Ascending aorta (tissue), 2 donors: ENCODE results near the gene SFXN4. TPM values are rescaled to one million over a fixed set of nuclear protein-coding genes. Genes with fewer than 3 reads are reported as not detected.
"Not testable (repeated sequence)": the region's sequence is repeated elsewhere in the genome, so short reads cannot be mapped to it uniquely, and the experiment has no call there.

Source experiments
- DNase-seq, 2 donors: peaks; one replicate each; pipeline ENCODE4 v3.0.0-alpha.2; 2019; ENCODE audit warnings: low spot score in 2 of 2
- H3K27ac ChIP-seq, 2 donors: fragments of 200-600 bp; sonication (generic); one replicate each; pipeline ENCODE4 v1.5.1; 2016 to 2017; ENCODE audit warnings: mild to moderate bottlenecking in 1 of 2
- H3K27me3 ChIP-seq: fragments of 200-600 bp; sonication (generic); one replicate; pipeline ENCODE4 v1.5.1; 2017
- H3K36me3 ChIP-seq, 2 donors: fragments of 200-600 bp; sonication (generic); one replicate each; pipeline ENCODE4 v1.5.1; 2016
- H3K4me1 ChIP-seq, 2 donors: fragments of 200-600 bp; sonication (generic); one replicate each; pipeline ENCODE4 v1.5.1; 2016 to 2017; ENCODE audit warnings: mild to moderate bottlenecking in 1 of 2
- H3K4me3 ChIP-seq, 2 donors: fragments of 200-600 bp; sonication (generic); one replicate each; pipeline ENCODE4 v1.5.1; 2016 to 2017; ENCODE audit warnings: mild to moderate bottlenecking in 1 of 2
- H3K9me3 ChIP-seq, 2 donors: fragments of 200-600 bp; sonication (generic); one replicate each; pipeline ENCODE4 v1.5.1; 2016
- intact Hi-C: fragments of 100-400 bp; cut with DNase I; formaldehyde crosslinking; loops from one replicate; pipeline ENCODE4 v1.15.1; 2023
- total RNA-seq: library from RNA; depleted of rRNA; stranded (reverse); fragments of >200 nt; gene quantifications from one replicate; pipeline ENCODE4 v1.1.0, GENCODE V29; 2016
- TF ChIP-seq, protein P1 (sequence below), 3 experiments: fragments of 200-600 bp in 2 of 3; fragments of 450-650 bp in 1 of 3; sonication (generic) in 2 of 3; IDR thresholded peaks; one replicate each; pipeline ENCODE4 v1.5.1; 2016 to 2019; ENCODE audit warnings: antibody characterized with exemption in 3 of 3, mild to moderate bottlenecking in 1 of 3, moderate library complexity in 1 of 3

SFXN4 gene
- total RNA-seq, 1 donor from 2014 or later: 13.7 TPM

DNA sequence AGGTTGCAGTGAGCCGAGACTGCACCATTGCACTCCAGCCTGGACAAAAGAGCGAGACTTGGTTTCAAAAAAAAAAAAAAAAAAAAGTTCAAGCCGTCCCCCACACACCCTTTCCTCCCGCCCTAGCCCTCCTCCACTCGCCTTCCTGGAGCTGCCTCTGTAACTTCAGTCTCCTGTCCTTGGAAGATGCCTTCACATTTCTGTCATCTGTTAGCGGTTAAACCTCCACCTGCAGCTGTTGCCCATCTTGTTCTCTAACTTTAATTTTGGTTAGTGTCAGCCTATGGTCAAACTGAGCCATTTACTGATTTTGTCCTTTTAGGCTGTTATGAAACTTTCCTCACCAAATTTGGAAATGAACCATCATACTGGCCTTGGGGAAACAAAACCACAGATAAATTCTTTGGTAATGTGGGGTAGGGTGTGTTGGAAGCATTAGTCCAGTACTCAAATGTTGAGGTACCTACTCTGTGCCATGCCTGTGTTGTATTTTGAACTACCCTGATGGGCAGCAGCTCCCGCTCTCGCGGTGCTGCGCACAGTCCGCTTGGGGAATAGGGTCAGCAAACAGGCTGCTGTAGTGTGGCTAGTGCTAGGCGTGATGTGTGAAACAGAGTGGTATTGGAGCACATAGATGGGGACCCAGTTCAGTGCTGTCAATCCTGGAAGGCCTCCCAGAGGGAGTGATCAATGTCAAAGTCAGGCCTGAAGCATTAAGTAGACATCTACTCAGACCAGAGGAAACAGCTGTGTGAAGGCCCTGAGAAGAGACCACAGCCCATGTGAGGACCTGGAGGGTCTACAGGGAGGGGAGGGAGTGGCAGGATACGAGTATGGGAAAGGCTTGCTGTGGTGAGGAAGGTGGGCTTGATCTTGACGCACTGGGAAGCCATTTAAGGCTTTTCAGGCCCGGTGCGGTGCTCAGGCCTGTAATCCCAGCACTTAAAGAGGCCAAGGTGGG is 26.9 kb downstream of the SFXN4 start:
- peaks cover 0 to 17% of the 10 kb centered on the region in 2 donors for H3K36me3 ChIP-seq
- intact Hi-C loops: no loop called here
- no peak overlapping the region for H3K27ac ChIP-seq

GRCh38 chr10:119137878-119138277 is 27.6 kb downstream of the SFXN4 start:
- H3K9me3 ChIP-seq, DNase-seq, H3K27me3 ChIP-seq, H3K27ac ChIP-seq, H3K4me3 ChIP-seq, H3K4me1 ChIP-seq, intact Hi-C loops: not testable (repeated sequence)
- H3K36me3 ChIP-seq: peaks cover 7 to 25% of the 10 kb centered on the region in 2 donors

More for the DNA sequence above, 26.9 kb downstream of the SFXN4 start:
- DNase-seq: no peak
- no peaks in the 10 kb centered on the region for H3K27me3 ChIP-seq
- TF ChIP-seq, protein P1, sequence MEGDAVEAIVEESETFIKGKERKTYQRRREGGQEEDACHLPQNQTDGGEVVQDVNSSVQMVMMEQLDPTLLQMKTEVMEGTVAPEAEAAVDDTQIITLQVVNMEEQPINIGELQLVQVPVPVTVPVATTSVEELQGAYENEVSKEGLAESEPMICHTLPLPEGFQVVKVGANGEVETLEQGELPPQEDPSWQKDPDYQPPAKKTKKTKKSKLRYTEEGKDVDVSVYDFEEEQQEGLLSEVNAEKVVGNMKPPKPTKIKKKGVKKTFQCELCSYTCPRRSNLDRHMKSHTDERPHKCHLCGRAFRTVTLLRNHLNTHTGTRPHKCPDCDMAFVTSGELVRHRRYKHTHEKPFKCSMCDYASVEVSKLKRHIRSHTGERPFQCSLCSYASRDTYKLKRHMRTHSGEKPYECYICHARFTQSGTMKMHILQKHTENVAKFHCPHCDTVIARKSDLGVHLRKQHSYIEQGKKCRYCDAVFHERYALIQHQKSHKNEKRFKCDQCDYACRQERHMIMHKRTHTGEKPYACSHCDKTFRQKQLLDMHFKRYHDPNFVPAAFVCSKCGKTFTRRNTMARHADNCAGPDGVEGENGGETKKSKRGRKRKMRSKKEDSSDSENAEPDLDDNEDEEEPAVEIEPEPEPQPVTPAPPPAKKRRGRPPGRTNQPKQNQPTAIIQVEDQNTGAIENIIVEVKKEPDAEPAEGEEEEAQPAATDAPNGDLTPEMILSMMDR (IDR thresholded peaks at IDR 0.05): no peak
- H3K4me1 ChIP-seq: no peaks in the 10 kb centered on the region
- H3K9me3 ChIP-seq: no peaks in the 10 kb centered on the region
- H3K4me3 ChIP-seq: no peak overlapping the region

DNA sequence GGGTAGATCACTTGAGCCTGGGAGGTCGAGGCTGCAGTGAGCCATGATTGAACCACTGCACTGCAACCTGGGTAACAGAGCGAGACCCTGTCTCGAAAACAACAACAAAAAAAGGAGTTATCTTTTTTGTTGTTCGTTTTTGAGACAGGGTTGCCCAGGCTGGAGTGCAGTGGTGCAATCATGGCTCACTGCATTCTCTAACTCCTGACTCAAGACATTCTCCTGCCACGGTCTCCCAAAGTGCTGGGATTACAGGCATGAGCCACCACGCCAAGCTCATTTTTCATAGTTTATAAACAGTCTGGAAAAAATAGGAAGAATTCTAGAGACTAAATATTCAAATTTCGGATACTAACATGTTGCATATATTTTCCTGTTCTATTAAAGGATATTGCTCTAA is 29.4 kb downstream of the SFXN4 start:
- no peaks in the 10 kb centered on the region for H3K27me3 ChIP-seq
- H3K36me3 ChIP-seq: peaks cover 14 to 31% of the 10 kb centered on the region in 2 donors
- intact Hi-C loops: no loop called here
- H3K4me1 ChIP-seq: no peaks in the 10 kb centered on the region
- H3K27ac ChIP-seq: no peak overlapping the region
- TF ChIP-seq, protein P1 (IDR thresholded peaks at IDR 0.05): no peak
- no peak overlapping the region for H3K4me3 ChIP-seq
- no peaks in the 10 kb centered on the region for H3K9me3 ChIP-seq
- DNase-seq: no peak

GRCh38 chr10:119135513-119135881 is 30.0 kb downstream of the SFXN4 start:
- Histone ChIP-seq H3K4me3 (no peak overlapping the region), H3K27ac (no peak overlapping the region), H3K9me3 (no peaks in the 10 kb centered on the region), H3K27me3 (no peaks in the 10 kb centered on the region), H3K36me3 (peaks cover 16 to 32% of the 10 kb centered on the region in 2 donors), H3K4me1 (no peaks in the 10 kb centered on the region)
- TF ChIP-seq, protein P1 (IDR thresholded peaks at IDR 0.05): no peak
- intact Hi-C loops: no loop called here
- DNase-seq: no peak

DNA sequence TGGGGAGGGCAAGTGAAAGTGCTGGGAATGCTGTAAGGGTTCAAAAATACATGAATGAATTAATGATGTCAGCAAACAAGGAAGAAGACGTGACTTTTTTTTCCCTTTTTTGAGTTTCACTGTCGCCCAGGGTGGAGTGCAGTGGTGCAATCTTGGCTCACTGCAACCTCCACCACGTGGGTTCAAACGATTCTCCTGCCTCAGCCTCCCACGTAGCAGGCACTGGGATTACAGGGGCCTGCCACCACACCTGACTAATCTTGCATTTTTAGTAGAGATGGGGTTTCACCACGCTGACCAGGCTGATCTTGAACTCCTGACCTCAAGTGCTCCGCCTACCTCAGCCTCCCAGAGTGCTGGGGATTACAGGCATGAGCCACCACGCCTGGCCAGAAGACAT is 31.6 kb downstream of the SFXN4 start:
- Histone ChIP-seq H3K27me3 (no peaks in the 10 kb centered on the region), H3K4me1 (no peaks in the 10 kb centered on the region), H3K4me3 (no peak overlapping the region), H3K27ac (no peak overlapping the region), H3K36me3 (peaks cover 31 to 45% of the 10 kb centered on the region in 2 donors), H3K9me3 (no peaks in the 10 kb centered on the region)
- no peak for DNase-seq
- TF ChIP-seq, protein P1 (IDR thresholded peaks at IDR 0.05): no peak
- intact Hi-C loops: no loop called here

DNA sequence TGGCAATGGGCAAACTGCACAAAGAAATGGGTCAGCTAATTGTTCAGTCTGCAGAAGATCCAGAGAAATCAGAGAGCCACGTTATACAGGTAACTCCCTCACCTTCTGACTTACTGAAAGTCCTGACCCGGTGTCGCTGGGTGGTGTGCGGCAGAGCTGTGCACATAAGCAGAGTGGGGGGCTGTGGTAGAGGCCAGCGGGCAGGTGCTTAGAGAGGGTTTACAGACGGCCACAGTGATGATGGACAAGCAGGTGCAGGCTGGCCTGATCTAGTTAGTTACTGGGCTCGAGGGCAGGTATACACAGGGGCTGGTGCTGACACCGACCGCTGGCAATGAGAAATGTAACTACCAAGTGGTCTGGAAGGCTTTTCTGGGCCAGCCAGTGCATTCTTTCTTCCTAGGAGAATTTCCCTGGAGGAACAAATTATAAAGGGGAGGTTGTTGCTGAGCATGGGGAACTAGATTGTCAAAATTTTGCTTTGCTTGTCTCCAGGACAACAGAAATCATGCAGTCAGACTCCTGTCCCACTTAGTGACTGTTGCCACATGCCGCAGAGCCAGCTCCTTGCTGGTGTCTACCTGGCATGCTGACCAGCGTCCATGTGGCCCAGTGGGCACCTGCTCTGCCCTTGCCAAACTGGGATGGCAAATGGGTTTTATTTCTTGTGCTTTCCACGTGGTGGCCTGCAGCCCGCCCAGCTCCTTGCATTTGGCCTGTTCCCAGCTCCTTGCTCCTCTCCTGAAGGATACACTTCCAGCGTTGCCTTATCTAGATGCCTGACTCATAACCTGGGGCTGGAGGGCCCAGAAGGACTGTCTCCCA is 32.8 kb downstream of the SFXN4 start:
- intact Hi-C loops: no loop called here
- Histone ChIP-seq H3K9me3 (no peaks in the 10 kb centered on the region), H3K36me3 (peaks cover 33 to 57% of the 10 kb centered on the region in 2 donors), H3K4me3 (no peak overlapping the region), H3K27ac (no peak overlapping the region), H3K4me1 (no peaks in the 10 kb centered on the region), H3K27me3 (no peaks in the 10 kb centered on the region)
- DNase-seq: no peak
- TF ChIP-seq, protein P1 (IDR thresholded peaks at IDR 0.05): no peak
